ENCODE measurements around the gene RRM2.
"Not testable (repeated sequence)": the region's sequence is repeated elsewhere in the genome, so short reads cannot be mapped to it uniquely, and the experiment has no call there.

RRM2 gene

DNA sequence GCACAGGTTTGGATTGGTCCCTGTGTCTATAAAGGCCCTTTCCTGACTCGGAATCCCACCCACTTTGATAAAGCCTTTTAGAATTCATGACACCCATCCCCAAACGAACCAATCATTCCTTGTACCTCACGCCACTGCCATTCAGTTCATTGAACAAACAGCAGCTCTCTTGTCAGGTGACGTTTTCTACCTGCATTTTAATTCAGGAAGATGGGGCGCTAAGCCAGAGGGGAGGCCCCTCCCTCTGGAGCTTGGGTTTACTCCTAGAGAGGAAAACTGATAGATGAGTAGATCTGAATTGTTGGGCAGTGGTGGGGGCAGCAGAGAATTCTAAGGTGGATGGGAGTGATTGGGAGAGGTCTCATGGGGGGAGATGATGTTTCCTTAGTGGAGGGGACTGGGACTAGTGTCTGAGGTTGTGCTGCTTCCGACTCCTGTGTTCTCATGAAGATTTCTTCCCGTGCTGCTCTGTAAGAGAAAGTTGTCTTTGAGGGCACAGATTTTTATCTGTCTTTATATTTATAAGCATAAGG, 9.6 kb downstream of the RRM2 start:
- no peak for DNase-seq (ENCODE audit: low read depth in 2 of 2)

DNA sequence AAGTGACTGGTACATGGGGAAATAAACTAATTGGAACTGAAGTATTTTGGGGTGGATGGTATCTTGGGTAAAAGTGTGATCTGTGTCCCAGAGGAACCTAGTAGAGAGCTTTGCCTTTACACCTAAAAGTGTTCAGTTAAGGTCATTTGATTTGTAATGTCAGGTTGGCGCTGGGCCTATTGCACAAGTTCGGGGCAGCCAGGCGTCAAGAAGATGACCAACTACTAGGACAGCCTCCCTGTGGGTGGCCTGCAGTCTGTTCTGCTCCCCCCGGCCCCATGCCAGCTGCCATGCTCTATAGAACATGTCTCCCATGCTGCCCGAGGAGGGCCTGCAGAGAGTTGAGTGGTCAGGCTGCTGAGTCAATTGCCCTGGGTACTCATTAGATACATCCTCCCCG, 10.1 kb downstream of the RRM2 start:
- DNase-seq (ENCODE audit: low read depth in 2 of 2) = no peak

DNA sequence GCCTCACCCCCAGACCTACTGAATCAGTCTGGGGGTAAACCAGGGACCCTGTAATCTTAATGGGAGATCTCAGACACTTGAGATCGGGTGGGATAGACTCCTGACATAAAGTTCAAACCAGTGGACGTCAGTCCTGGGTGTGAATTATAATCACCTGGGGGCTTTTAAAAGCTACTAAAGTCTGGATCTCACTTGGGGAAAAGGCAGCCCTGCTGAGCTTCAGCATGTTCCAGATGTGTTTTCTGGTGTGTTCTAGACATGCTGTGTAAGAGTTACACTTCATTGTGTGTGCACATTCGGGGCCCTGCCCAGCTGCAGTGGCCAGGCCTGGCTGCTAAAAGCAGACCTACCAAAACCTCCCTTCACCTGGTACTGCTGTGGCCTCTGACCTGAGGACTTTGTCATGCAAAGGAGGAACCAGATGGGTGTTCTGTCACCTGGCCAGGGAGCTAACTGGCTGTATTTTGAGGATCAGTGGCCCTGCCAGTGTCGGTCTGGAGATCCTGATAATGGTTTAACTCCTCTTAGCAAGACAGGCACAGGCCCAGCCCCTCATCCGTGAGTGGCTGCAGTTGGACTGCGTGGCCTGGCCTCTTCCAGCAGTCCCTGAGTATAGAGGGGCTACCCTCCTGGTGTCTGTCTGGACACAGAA, 10.6 kb downstream of the RRM2 start:
- DNase-seq (ENCODE audit: low read depth in 2 of 2) = no peak

DNA sequence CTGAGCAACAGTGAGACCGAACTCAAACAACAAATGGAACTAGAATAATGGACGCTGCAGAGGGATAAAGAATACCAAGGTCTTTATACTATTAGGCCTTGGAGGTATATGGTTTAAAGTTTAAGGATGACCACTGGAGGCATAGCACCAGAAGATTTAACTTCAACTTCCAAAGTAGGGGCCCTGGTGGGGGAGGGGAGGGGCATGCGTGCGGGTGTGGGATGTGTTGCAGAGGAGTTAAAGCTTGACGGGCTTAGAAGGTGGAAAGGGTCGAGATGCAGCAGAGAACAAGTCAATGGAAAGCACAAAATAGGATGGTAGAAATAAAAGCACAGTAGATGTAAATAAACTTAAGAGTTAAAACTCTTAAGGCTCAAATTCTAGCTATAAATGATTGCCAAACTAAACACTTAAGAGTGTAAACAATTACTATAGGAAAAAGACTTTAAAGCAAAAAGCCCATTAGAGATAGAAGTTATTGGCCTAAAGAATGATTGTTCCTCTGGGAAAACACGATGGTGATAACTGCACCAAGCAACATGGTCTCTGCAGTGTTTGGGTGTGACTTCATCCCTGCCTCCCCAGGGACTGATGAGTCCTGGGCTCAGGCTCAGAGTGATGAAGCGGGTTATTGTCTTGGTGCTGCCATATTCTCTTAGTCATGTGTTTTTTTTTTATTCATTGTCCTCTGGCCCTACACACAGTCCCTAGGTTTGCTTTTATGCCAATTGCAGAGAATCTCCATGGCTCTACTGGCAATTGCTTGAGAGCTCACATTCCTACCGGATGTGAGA, 13.0 kb downstream of the RRM2 start:
- no peak for DNase-seq (ENCODE audit: low read depth in 2 of 2)

DNA sequence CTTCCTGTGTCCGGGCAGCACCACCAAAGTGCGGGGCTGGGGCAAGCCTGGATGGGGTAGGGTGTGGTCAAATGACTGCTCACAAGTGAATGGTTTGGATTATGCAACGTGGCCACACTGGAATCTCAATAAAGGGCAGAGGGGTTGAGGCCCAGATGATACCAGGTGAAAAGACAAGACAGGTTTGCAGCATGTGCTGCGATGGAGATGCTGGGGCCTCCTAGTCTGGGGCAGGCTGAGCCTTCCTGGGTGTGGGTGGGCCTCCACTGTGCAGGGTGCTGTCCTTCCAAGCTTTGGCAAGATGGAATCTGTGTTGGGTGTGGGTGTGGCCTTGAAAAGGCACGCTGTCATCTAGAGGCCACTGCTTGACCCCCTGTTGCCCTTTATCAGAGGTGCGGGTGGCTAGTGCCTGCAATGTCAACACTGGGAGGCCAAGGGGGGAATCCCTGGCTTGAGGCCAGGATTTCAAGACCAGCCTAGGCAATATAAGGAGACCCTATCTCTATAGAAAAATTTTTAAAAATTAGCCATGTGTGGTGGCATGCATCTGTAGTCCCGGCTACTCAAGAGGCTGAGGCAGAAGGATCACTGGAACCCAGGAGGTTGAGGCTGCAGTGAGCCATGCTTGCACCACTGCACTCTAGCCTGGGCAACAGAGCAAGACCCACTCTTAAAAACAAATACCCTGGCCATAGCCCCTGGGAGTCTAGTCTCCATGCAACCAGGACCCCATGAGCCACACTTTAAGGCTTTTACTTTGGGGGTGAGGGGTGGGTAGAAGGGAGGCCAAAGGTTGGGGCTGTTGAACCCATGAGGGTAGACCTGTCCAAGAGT, 13.8 kb downstream of the RRM2 start:
- no peak for DNase-seq (ENCODE audit: low read depth in 2 of 2)

DNA sequence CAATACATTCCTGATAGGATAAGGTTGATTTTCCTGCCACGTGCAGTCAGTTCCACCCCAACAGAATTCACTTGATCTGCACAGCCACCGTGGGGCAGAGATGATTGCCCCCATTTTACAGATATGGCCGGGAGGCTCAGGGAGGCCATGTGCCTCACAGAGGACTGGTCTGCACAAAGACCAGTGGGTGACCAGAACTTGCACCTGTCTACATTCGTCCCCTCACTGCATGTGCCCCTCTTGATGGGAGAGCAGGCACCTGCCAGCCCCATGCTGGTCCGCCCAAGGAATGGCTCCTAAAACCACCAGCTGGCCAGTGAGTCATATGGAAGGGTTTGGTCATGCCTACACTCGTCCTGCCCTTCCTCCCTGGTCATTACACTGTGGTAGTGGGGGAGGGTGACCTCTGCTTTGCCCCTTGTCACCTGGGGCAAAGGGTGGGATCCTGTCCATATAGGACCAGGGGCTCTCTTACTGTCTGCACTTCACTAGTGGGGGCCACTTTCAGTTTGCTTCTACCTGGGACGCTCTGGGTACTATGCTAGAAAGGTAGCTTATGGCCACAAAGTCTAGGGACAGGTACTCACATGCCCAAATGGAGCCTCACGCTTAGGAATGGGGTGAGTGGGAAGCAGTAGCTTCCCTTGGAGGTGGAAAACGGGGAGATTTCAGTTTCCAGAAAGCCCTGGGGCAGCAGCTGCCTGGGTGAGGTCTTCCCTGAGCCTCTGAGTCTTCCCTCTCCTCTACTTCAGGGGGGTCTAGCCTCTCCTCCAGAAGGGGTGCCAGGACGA, 14.7 kb downstream of the RRM2 start:
- DNase-seq (ENCODE audit: low read depth in 2 of 2) = no peak

DNA sequence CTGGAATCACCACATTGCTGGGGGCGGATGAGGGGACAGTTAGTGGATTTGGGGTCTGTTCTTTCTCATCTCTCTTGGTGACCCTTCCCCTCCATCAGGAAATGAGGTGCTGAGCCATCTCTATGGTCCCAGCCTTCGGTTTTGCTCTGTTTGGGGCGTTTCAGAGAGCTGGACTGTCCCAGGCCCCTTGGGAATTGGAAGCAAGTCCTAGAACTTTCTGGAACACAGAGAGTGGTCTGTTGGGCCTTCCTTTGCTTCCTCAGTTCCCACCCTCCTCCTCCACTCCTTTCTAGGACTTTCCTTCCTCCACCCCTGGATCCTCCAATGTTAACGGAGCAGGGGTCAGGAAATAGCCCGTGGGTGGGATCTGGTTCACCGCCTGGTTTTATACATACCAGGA, 17.0 kb downstream of the RRM2 start:
- no peak for DNase-seq (ENCODE audit: low read depth in 2 of 2)

DNA sequence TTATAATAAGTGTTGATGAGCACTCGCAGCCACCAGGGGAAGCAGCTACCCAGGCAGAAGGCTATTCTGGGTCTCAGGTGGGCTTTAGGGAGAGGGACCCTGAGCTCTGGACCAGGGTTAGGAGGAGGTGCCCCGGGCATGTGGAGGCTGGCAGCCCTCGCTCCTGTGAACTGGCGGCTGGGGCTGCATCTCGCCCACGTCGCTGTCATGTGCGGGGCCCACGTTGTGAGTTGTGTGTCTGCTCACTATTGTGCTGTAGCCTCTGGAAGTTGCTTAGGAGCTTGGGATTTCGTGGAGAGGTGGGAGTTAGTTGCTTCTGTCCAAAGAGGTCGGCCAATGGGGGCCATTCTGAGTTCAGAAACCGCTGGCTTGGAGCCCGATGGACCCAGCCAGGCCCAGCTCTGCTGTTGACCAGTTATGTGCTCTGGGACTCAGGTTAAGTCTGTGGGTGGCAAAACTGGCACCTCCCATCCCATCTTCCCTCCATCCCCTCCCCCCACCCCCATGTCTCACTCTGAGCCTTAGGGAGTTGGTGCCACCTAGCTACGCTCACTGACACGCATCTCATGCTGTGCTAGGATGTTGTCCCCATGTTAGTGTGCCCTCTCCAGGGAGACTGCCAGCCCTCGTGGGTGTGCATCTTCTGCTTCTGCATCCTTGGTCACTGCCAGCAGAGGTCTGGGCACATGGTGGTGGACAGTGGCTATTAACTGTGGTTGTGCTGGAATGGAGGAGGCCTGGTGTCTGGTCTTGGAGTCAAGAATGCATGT, 18.5 kb downstream of the RRM2 start:
- DNase-seq (ENCODE audit: low read depth in 2 of 2) = no peak

DNA sequence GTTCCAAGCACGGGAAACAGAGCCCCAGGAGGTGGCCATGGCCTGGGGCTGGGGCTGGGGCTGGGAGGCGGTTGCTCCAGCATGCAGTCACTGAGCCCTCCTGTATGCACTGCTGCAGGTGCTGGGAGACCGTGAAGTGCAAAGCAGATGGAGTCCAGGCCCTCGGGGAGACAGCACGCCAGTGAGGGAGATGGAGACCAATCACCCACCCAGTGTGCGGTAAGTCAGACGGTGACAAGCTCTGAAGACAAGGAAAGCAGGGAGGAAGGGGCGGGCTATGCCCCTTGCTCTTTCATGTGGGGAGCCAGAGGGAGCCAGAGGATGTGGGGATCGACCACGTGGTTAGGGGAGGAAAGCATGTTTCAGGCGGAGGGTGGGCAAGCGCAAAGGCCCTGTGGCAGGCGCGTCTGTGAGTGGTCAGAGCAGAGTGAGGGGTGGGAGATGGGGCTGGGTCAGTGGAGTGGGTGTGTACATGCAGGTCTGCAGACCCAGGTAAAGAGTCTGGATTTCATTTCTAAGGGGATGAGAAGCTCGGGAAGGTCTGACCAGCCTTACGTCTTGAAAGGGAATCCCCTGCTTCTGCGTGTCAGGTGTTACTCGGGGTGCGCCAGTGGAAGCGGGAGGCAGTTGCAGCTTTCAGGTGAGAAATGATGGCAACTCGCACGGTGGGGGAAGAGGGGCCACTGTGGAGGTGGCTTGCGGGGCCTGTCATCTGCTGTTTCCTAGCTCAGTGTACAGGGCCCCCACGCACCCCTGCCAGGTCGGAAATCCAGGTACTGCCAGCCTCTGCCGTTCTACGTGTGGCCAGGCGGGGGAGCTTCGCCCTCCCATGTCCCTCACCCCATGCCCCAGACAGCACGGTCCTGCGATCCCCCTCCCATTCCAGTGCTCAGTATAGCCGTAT, 19.4 kb downstream of the RRM2 start:
- DNase-seq (ENCODE audit: low read depth in 2 of 2) = no peak

DNA sequence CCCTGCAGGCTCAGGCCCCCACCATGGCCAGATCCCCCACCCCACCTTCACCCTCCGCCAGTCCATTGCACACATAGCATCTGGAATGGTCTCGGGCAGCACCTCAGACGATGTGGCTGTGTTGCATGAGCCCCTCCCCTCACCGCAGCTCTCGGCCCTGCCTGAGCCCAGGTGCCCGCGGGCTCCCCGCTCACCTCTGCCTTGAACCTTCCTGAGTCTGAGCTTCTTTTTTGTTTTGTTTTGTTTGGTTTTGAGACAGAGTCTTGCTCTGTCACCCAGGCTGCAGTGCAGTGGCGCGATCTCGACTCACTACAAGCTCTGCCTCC, 20.1 kb downstream of the RRM2 start:
- DNase-seq (ENCODE audit: low read depth in 2 of 2) = no peak

DNA sequence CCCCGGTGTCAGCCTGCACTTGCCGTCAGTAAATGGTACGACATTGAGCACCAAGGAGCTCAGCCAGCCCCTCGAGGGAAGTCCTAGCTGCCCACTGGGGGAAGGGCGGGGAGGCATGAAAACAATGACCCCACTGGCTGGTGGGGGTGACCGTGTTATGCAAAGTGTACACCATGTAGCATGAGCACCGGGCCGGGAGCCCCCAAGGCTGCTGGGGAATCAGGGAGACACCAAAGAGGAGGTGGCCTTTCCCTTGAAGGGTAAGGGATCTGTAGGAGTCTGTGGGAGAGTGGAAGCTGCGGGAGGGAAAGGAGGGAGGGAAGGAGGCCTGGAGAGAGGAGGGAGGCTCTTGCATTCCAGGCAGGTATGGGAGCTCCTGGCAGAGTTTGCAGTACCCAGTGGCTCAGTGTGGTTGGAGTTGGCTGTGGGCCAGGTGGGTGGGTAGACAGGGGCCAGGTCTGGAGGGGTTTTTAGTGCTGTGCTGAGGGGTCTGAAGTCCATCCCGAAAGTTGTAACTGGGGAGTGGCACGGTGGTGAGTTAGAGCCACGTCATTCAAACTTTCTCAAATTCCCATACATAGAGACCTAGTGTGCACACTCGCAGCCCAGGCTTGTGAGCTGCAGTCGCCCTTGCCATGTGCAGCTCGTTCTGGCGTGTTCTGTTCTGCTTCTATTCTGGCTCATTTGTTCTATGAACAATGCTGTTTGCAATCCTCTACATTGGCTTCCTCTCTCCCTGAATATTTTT, 22.4 kb downstream of the RRM2 start:
- DNase-seq (ENCODE audit: low read depth in 2 of 2) = no peak

DNA sequence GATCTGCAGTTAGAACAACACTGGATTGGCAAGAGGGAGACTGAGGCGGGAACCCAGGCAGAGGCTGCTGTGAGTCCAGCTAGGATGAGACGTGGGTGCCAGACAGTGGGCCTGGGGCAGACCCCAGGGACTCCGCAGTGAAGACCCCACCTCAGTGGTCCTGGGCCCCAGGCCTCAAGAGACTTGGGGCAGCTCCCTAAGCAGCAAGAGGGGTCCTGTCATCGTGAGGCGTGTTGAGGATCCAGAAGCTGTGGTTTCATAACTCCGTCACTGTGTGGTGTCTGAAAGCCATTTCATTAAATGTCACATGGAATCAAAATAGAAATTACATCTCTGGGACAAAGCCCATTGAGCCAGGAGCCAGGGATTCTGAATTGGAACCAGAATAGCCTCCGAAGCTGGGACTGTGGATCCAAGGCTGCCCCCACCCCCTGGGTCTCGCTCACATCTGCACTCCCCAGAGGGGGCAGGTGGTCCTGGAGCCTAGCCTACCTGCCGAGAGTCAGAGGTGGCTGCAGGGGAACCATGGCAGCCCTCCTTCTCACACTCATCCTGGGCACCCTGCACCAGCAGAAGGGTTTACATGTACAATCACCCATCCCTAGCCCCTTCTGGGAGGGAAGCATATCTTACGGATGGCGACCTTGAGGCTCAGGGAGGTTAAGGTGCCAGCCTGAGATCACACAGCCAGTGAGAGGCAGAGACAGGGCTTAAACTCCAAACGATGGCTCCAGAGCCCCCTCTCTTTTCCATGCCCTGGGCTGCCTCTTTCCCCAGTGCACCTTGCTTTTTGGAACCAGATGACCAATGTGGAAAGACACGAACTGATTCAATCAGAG, 23.2 kb downstream of the RRM2 start:
- no peak for DNase-seq (ENCODE audit: low read depth in 2 of 2)

DNA sequence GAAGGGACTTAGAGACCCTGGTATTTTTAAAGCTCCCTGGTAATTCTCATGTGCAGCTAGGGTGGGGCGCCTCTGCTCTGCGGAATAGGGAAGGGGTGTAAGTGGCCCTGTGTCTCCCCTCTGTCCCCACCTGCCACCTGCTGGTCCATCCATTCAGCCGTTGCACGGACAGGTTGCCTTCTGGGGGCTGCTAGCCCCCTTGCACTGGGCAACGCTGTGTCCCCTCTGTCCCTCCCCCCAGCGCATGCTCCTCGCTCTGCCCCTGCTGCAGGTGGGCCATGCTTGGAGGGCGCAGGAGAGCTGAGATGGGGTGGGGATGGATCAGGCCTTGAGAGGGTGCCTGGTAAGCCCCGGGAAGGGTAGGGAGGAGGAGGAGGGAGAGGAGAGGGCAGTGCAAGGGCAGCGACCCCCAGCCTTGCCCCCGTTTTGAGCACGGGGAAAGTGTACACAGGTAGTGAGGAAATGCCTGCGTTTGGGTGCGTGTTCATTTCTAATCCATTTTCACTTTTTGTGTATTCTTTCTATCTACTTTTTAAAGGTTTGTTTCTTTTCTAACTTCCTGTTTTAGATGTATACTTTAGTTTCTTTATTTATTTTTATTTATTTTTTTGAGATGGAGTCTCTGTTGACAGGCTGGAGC, 23.9 kb downstream of the RRM2 start:
- no peak for DNase-seq (ENCODE audit: low read depth in 2 of 2)

DNA sequence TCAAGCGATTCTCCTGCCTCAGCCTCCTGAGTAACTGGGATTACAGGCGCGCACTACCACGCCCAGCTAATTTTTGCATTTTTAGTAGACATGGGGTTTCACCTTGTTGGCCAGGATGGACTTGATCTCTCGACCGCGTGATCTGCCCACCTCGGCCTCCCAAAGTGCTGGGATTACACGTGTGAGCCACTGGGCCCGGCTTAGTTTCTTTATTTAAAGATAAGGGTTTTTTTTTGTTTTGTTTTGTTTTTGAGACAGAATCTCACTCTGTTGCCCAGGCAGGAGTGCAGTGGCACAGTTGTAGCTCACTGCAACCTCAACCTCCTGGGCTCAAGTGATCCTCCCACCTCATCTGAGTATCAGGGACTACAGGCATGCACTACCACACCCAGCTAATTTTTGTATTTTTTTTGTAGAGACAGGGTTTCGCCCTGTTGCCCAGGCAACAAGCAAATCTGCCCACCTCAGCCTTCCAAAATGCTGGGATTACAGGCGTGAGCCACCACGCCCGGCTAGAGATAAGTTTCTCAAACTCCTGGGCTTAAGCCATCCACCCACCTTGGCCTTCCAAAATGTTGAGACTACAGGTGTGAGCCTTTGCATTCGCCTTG, 24.6 kb downstream of the RRM2 start:
- not testable (repeated sequence) for DNase-seq (ENCODE audit: low read depth in 2 of 2)

DNA sequence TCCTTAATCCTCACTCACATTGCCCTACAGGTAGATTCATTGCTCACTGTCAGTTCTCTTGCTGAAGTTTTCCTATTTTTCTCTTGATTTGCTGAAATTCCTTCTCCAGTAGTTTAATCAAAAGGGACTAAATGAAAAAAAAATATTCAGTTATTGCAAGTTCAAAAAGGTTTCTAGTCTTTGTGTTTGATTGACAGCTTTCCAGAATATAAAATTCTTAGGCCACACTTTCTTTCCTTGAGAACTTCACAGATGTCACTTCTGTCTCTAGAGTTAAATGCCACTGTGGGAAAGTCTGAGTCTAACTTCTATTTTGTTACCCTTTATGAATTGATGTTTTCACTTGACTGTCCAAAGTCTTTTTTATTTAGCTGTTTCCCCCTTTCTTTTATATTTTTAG, 25.7 kb downstream of the RRM2 start:
- no peak for DNase-seq (ENCODE audit: low read depth in 2 of 2)

DNA sequence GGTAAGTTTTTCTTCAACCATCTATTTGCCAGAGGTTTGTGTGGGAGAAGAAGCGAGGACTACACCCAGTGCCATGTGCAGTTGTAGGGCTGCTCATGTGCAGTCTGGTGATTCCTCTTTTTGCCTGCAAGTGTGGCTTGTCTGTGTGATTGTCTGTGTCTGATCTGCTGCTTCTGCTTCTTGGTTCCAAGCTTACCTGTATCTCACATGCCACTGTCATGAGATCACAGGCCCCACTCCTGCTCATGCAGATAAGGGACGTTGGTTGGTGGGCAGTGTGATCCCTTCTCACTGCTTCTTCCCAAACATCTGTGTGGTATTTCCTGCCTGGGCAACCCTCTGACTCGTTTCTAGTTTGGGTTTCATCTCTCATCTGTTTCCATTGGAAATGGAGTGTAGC, 27.1 kb downstream of the RRM2 start:
- no peak for DNase-seq (ENCODE audit: low read depth in 2 of 2)

DNA sequence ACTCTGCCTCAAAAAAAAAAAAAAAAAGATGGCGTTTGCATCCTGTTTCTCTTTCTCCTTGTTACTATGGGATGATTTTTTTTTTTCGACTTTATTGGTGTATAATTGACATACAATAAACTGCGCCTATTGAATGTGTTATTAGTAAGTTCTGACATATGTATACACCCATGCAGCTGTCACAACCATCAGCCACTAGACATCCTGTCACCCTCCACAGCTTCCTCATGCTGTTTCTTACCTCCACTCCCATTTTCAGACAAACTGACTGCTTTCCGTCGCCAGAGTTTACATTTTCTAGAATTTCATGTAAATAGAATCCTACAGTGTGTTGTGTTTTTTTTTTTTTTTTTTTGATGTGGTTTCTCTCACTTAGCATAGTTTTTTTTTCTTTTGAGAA, 27.9 kb downstream of the RRM2 start:
- no peak for DNase-seq (ENCODE audit: low read depth in 2 of 2)

Data from stimulated activated CD4-positive, alpha-beta T cell treated with anti-CD3 and anti-CD28 coated beads, Interleukin-15, amount 100 ng/mL, for 48 hours (primary cell).